ENCODE measurements around the gene CD300LF.

CD300LF gene

GRCh38 chr17:74759243-74759801 is 46.6 kb upstream of the CD300LF start:
- Histone ChIP-seq H3K36me3 (ENCODE audit: low read depth) (no peaks in the 10 kb centered on the region), H3K27me3 (ENCODE audit: insufficient read depth, poor library complexity, severe bottlenecking) (no peaks in the 10 kb centered on the region), H3K4me1 (ENCODE audit: insufficient read depth, poor library complexity, severe bottlenecking) (peaks cover 42% of the 10 kb centered on the region), H3K9me3 (ENCODE audit: severe bottlenecking) (no peaks in the 10 kb centered on the region), H3K27ac (ENCODE audit: poor library complexity, severe bottlenecking) (peak overlapping the region; percentile 76), H3K4me3 (ENCODE audit: severe bottlenecking) (no peak overlapping the region)
- no peak for TF ChIP-seq CTCF (IDR thresholded peaks at IDR 0.05; ENCODE audit: poor library complexity, severe bottlenecking)
- ATAC-seq (ENCODE audit: low read depth) (peak; percentile 20; the same call in 2 of the 3 replicates), DNase-seq (ENCODE audit: low spot score) (no peak)

DNA sequence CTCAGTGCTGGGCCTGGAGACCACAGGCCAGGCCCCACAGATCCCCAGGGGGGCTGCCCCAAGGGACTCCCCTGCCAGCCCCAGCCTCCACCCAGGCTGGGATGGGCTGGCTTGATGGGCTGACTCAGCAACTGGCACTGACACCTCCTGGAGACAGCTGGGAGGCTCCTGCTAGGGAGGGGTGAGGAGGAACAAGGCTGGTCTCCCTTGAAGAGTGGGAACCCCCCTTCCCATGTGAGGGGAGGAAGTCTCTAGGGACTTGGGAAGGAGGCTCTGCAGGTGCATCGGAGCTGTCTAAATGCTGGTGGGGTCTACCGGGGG is 46.1 kb upstream of the CD300LF start:
- no peaks in the 10 kb centered on the region for H3K36me3 ChIP-seq (ENCODE audit: low read depth)

DNA sequence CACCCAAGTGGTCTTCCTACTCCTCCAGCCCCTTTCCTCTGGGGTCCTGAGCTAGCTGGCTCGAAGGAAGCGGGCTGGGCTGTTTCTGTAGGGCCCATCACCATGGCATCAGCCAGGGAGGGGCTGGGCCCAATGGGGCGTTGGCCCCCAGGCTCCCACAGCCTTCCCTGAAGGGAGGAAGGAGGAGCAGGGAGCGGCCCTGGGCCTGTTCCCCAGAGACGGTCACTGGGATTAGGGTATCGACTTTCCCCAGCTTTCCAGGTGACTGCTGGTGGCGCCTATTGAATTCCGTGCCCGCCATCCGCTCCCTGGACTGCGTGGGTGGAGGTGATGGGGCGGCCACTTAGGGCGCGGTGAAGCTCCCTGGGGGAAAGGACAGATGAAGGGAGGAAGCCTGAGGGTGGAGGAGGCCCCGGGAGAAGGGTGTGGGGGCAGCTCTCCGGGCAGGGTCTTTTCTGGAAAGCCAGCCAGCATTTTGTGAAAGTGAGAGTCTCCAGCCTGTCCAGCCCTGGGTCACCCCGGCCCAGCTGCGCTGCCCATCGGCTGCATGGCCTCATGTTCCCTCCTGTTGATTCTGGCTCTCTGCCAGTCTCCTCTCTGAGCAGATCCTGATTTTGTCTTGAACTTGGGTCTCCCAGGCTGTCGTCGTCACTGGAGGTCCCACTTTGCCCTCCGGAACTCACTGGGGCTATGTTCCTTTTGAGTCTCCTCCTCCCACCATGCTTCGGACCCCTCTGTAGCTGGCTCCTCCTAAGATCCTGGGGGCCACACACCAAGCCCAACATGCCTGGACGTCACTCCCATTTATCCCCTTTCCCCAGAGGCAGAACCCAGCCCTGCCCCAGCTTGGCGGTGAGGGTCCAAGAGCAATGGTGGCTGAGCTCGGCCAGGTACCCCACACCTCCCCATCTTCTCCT is 45.5 kb upstream of the CD300LF start:
- no peaks in the 10 kb centered on the region for H3K36me3 ChIP-seq (ENCODE audit: low read depth)
- peak overlapping the region; percentile 76 for H3K27ac ChIP-seq (ENCODE audit: poor library complexity, severe bottlenecking)
- H3K4me3 ChIP-seq (ENCODE audit: severe bottlenecking) = no peak overlapping the region
- DNase-seq (ENCODE audit: low spot score) (no peak), ATAC-seq (ENCODE audit: low read depth) (peak; percentile 24; the same call in 2 of the 3 replicates)
- H3K27me3 ChIP-seq (ENCODE audit: insufficient read depth, poor library complexity, severe bottlenecking) = no peaks in the 10 kb centered on the region
- no peak for TF ChIP-seq CTCF (IDR thresholded peaks at IDR 0.05; ENCODE audit: poor library complexity, severe bottlenecking)
- no peaks in the 10 kb centered on the region for H3K9me3 ChIP-seq (ENCODE audit: severe bottlenecking)
- peaks cover 42% of the 10 kb centered on the region for H3K4me1 ChIP-seq (ENCODE audit: insufficient read depth, poor library complexity, severe bottlenecking)

More for the DNA sequence above, 46.1 kb upstream of the CD300LF start:
- DNase-seq (ENCODE audit: low spot score) (no peak), ATAC-seq (ENCODE audit: low read depth) (peak; percentile 61)
- Histone ChIP-seq H3K27ac (ENCODE audit: poor library complexity, severe bottlenecking) (peak overlapping the region; percentile 76), H3K27me3 (ENCODE audit: insufficient read depth, poor library complexity, severe bottlenecking) (no peaks in the 10 kb centered on the region), H3K4me1 (ENCODE audit: insufficient read depth, poor library complexity, severe bottlenecking) (peaks cover 42% of the 10 kb centered on the region), H3K4me3 (ENCODE audit: severe bottlenecking) (no peak overlapping the region), H3K9me3 (ENCODE audit: severe bottlenecking) (no peaks in the 10 kb centered on the region)
- no peak for TF ChIP-seq CTCF (IDR thresholded peaks at IDR 0.05; ENCODE audit: poor library complexity, severe bottlenecking)

GRCh38 chr17:74757502-74757901 is 44.8 kb upstream of the CD300LF start:
- no peak overlapping the region for H3K4me3 ChIP-seq (ENCODE audit: severe bottlenecking)

More at GRCh38 chr17:74757502-74757901, 44.8 kb upstream of the CD300LF start:
- no peak for DNase-seq (ENCODE audit: low spot score)
- Histone ChIP-seq H3K9me3 (ENCODE audit: severe bottlenecking) (no peaks in the 10 kb centered on the region), H3K27ac (ENCODE audit: poor library complexity, severe bottlenecking) (peak overlapping the region; percentile 76), H3K27me3 (ENCODE audit: insufficient read depth, poor library complexity, severe bottlenecking) (no peaks in the 10 kb centered on the region), H3K36me3 (ENCODE audit: low read depth) (peaks cover 5% of the 10 kb centered on the region), H3K4me1 (ENCODE audit: insufficient read depth, poor library complexity, severe bottlenecking) (peaks cover 42% of the 10 kb centered on the region)
- no peak for TF ChIP-seq CTCF (IDR thresholded peaks at IDR 0.05; ENCODE audit: poor library complexity, severe bottlenecking)
- 0 out of 3 replicates have a peak, but pooled peaks have one; percentile 11 for ATAC-seq (ENCODE audit: low read depth)
